DOHH2 (cell line): ENCODE results near the gene UNC50.
A peak's percentile ranks its signal among the peaks of the same experiment; 100 is the strongest.

Experiments
- EZH2phosphoT487 ChIP-seq: fragments of 200-600 bp; sonication (generic); IDR thresholded peaks from 2 replicates; pipeline ENCODE4 v1.6.1; 2017; ENCODE audit warnings: borderline replicate concordance, mild to moderate bottlenecking, antibody characterized with exemption, low read length, moderate library complexity, mixed read lengths
- TF ChIP-seq, protein P1 (sequence below): fragments of 200-600 bp; sonication (generic); IDR thresholded peaks from one replicate; pipeline ENCODE4 v1.5.1; 2014; ENCODE audit warnings: antibody characterized with exemption, mild to moderate bottlenecking, low read depth, low read length; ENCODE audit not compliant: poor library complexity, severe bottlenecking

GRCh38 chr2:98569197-98569793, 39.1 kb upstream of the UNC50 start:
- TF ChIP-seq, protein P1, sequence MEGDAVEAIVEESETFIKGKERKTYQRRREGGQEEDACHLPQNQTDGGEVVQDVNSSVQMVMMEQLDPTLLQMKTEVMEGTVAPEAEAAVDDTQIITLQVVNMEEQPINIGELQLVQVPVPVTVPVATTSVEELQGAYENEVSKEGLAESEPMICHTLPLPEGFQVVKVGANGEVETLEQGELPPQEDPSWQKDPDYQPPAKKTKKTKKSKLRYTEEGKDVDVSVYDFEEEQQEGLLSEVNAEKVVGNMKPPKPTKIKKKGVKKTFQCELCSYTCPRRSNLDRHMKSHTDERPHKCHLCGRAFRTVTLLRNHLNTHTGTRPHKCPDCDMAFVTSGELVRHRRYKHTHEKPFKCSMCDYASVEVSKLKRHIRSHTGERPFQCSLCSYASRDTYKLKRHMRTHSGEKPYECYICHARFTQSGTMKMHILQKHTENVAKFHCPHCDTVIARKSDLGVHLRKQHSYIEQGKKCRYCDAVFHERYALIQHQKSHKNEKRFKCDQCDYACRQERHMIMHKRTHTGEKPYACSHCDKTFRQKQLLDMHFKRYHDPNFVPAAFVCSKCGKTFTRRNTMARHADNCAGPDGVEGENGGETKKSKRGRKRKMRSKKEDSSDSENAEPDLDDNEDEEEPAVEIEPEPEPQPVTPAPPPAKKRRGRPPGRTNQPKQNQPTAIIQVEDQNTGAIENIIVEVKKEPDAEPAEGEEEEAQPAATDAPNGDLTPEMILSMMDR, result peak; percentile 99
- TF ChIP-seq EZH2phosphoT487, result no peak
